ENCODE measurements around the gene UQCC3.

Gene UQCC3

DNA sequence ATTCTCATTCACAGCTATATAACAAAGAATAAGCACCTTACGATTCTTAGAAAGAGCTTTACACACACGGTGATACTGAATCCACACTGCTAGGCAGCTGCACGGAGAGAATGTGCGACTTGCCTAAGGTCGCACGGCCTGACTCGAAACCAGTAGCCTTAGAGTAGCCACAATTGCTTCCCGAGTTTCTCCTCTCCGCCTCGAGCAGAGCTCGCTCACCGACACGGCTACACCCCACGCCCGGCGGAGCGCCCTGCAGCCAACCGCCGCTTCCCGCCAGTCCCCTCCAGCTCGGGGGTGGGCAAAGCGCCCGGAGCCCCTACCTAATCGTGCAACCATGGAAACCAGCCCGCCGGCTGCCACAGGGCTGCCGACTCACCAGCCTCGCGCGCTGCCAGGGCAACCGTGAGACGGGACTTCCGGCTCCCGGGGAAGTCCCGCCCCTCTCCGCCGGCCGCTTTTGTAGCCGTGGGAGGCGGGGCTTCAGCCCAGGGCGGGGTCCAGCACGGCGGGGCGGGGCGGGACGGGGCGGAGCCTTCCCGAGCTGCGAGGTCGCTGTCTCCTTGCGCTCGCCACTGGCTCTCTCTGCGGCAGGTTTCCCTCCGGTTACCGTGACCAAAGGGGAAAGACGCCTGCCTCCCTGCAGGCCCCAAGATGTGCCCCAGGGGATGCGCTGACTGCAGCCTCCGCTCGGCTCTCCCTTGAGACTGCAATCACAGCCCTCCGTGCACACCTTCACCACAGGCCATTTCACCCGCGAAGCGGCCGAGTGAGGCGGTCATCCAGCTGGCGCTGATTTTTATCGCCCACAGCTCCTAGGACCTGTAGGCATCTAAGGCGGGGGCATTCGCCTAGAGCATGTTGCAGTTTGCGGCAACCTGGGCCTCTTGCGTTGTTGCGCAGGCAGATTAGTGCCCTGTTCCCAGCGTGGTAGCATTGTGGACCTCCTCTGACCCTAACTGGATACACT is 34.7 kb downstream of the UQCC3 start:
- DNase-seq (ENCODE audit: low spot score): peak; percentile 95

DNA sequence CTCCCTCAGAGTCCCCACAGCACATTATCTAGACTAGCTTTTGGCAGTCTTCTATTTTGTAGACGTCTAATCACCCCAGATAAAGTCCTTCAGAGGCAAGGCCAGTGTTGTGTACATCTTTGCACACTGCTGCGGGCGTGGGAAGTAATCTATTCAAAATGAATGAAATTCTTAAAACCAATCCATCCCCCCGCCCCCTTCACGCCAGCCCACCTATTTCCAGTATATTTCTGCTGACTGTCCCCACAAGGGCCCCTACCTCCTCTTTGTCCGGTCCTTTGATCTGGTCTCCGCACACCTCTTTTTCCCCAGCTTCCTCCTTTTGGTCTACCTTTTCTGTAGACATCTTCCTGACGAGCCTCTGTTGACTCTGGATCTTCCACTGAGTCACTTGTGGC is 35.4 kb downstream of the UQCC3 start:
- no peak for DNase-seq (ENCODE audit: low spot score)
- TF ChIP-seq, protein P1, sequence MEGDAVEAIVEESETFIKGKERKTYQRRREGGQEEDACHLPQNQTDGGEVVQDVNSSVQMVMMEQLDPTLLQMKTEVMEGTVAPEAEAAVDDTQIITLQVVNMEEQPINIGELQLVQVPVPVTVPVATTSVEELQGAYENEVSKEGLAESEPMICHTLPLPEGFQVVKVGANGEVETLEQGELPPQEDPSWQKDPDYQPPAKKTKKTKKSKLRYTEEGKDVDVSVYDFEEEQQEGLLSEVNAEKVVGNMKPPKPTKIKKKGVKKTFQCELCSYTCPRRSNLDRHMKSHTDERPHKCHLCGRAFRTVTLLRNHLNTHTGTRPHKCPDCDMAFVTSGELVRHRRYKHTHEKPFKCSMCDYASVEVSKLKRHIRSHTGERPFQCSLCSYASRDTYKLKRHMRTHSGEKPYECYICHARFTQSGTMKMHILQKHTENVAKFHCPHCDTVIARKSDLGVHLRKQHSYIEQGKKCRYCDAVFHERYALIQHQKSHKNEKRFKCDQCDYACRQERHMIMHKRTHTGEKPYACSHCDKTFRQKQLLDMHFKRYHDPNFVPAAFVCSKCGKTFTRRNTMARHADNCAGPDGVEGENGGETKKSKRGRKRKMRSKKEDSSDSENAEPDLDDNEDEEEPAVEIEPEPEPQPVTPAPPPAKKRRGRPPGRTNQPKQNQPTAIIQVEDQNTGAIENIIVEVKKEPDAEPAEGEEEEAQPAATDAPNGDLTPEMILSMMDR (IDR thresholded peaks at IDR 0.05; ENCODE audit: extremely low read depth, missing control alignments): no peak

More for the DNA sequence above, 34.7 kb downstream of the UQCC3 start:
- TF ChIP-seq, protein P1 (IDR thresholded peaks at IDR 0.05; ENCODE audit: extremely low read depth, missing control alignments): no peak

DNA sequence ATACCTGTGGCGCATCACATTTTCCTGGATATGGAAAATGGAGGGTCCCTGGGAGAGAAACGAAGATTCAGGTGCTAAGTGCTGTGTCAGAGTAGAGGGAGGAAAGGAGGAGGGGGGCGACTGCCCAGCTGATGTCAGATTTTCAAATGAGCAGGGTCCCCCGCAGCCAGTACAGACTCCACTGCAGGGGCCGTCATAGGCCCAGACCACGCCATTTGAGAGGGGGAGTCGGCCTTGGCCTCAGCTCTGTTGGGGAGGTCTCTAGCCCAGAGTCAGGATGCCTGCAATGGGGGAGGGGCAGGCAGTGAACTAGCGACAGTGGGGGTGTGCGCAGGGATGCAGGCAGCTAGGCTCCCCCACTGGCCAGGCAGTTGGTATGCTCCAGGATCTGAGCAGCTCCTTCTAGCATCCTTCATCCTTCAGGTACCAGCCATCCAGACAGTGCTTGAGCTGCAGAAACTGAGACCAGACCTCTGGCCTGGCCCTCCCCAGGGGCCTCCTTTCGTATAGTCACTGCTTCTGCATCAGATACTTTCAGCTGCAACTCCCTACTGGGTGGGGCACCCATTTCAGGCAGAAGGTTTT is 35.9 kb downstream of the UQCC3 start, which contains the start of the genes BSCL2 and GNG3:
Gene BSCL2 (minus strand): TSS at position 148 of the 585 bp plus-strand sequence. CDS start 229 bp downstream, outside the sequence.
Gene GNG3 (plus strand): TSS at position 400 of the 585 bp plus-strand sequence. CDS start 620 bp downstream, outside the sequence.
- TF ChIP-seq, protein P1 (IDR thresholded peaks at IDR 0.05; ENCODE audit: extremely low read depth, missing control alignments): no peak
- DNase-seq (ENCODE audit: low spot score): no peak

DNA sequence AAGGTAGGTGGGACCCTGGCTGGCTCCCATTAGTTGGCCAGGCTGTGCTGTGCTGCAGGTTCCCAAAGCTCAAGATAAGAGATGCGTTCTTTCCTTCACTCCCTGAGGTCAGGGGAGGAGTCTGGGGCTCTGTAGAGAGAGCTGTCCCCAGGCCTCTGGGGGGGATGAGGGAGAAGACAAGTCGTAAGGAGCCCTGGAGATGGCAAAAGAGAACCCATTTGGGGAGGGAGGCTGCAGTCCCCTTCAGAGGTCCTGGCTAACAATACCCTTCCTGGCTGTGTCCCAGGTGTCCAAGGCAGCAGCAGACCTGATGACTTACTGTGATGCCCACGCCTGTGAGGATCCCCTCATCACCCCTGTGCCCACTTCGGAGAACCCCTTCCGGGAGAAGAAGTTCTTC is 36.9 kb downstream of the UQCC3 start:
- TF ChIP-seq, protein P1 (IDR thresholded peaks at IDR 0.05; ENCODE audit: extremely low read depth, missing control alignments): no peak
- DNase-seq (ENCODE audit: low spot score): no peak

DNA sequence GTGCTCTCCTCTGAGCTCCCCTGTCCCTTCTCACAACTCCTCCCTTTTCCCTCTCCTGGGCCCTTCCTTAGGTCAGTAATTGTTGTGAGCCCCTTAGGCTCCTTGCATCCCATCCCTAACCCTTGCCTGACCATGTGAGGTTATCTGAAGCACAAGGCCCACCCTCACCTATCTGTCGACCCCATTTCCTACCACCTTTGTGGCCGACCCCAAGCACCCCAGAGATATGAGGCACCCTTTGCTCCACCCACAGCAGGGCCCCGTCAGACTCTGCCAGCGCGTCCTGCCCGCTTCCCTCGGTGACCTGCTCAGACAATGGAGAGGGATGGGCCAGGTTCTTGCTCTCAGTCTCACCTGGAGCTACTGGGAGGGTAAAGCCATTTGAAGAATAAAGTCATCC is 37.3 kb downstream of the UQCC3 start:
- TF ChIP-seq, protein P1 (IDR thresholded peaks at IDR 0.05; ENCODE audit: extremely low read depth, missing control alignments): no peak
- no peak for DNase-seq (ENCODE audit: low spot score)

DNA sequence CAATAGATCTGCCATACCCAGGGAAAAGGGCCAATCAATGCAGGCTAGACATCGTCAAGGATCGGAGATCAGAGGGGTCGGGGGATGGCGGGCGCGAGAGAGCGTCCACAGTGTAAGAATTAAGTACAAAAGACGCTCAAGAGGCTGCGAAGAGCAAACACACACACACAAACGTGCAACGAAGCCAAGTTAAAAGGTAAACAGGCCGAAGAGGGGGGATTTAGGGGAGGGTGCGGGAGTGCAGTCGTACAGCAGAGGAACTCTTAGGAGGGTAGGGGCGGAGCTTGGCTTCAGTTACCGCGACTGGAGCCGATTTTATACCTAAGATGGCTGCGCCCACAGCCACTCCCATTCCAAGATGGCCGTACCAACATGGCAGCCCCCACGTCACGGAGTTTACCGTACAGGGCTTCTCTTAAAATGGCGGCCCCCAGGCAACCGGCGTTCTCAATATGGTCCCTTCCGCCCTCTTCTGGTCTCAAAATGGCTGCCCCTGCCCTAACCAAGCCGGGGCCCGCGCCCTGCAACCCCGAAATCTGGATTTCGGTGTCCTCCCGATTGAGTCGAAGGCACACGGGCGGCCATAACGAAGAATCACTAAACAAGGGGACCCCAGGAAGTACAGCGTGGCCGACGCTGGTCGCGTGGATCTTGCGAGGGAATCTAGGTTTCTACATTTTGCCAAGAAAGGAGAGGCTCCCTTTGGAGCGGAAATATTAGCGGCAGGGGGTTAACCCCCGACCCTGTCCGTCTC is 38.0 kb downstream of the UQCC3 start:
- TF ChIP-seq, protein P1 (IDR thresholded peaks at IDR 0.05; ENCODE audit: extremely low read depth, missing control alignments): no peak
- DNase-seq (ENCODE audit: low spot score): peak; percentile 92
